Calu3 (cell line): ENCODE measurements around the gene KRTAP17-1. TPM values are rescaled to one million over a fixed set of nuclear protein-coding genes. Genes with fewer than 3 reads are reported as not detected.

Experiments
- BruUV-seq: library from RNA; stranded (reverse); fragments of 400-500 nt; replicated peaks from 2 replicates; lab custom pipeline; 2021; lab: Mats Ljungman, UMichigan
- CTCF ChIA-PET: fragments of 300-600 bp; sonication (Branson Sonifier 250); formaldehyde crosslinking; loops from one replicate; lab custom pipeline; 2022; ENCODE audit warnings: antibody characterized with exemption; lab: Charles Lee
- DNase-seq: peaks from one replicate; pipeline ENCODE4 v3.0.0; 2022
- H3K27ac Mint-ChIP-seq: one replicate; pipeline ENCODE4 v1.8.0; 2022; ENCODE audit warnings: mixed read lengths; ENCODE audit not compliant: unreplicated experiment
- H3K27me3 Mint-ChIP-seq: one replicate; pipeline ENCODE4 v1.8.0; 2022; ENCODE audit warnings: mixed read lengths; ENCODE audit not compliant: unreplicated experiment
- H3K36me3 Mint-ChIP-seq: one replicate; pipeline ENCODE4 v1.8.0; 2022; ENCODE audit warnings: mild to moderate bottlenecking, moderate library complexity, mixed read lengths; ENCODE audit not compliant: insufficient read depth, unreplicated experiment
- H3K4me1 Mint-ChIP-seq: one replicate; pipeline ENCODE4 v1.8.0; 2022; ENCODE audit warnings: mild to moderate bottlenecking, low read depth, mixed read lengths; ENCODE audit not compliant: unreplicated experiment
- H3K4me3 Mint-ChIP-seq: one replicate; pipeline ENCODE4 v1.8.0; 2022; ENCODE audit warnings: mild to moderate bottlenecking, low read depth, moderate library complexity, mixed read lengths; ENCODE audit not compliant: unreplicated experiment
- H3K9me3 Mint-ChIP-seq: one replicate; pipeline ENCODE4 v1.8.0; 2022; ENCODE audit warnings: low read depth, mixed read lengths; ENCODE audit not compliant: unreplicated experiment
- CTCF ChIP-seq: fragments of 200-600 bp; IDR thresholded peaks from one replicate; pipeline ENCODE4 v1.8.0; 2022; ENCODE audit warnings: antibody characterized with exemption; ENCODE audit not compliant: unreplicated experiment
- intact Hi-C: fragments of 100-400 bp; cut with micrococcal nuclease; formaldehyde crosslinking; loops from one replicate; pipeline ENCODE4 v1.10.0; 2022; ENCODE audit not compliant: unreplicated experiment
- total RNA-seq: library from RNA; stranded (reverse); gene quantifications from 2 replicates; pipeline ENCODE4 v1.2.3, GENCODE V29; 2022

KRTAP17-1 gene
- total RNA-seq, 1 experiment from 2014 or later: not detected

- no peak overlapping the region for H3K27ac Mint-ChIP-seq
- peaks cover 8% of the 10 kb centered on the region for H3K4me1 Mint-ChIP-seq
- H3K9me3 Mint-ChIP-seq: no peaks in the 10 kb centered on the region
- TF ChIP-seq CTCF: no peak
- H3K4me3 Mint-ChIP-seq: no peak overlapping the region
- no peak for DNase-seq
- intact Hi-C loops: no loop called here
- CTCF ChIA-PET: interaction anchor here (1.4 kb wide), 1 partner anchor 18 kb away, joined by 4 read pairs; no protein-coding TSS in a partner anchor
- peaks cover 22% of the 10 kb centered on the region for H3K27me3 Mint-ChIP-seq
- no TSS peak for BruUV-seq
- H3K36me3 Mint-ChIP-seq: no peaks in the 10 kb centered on the region
Observed at GRCh38 chr17:41304091-41304490, 11.4 kb downstream of the KRTAP17-1 start.

GRCh38 chr17:41302981-41303380 is 12.5 kb downstream of the KRTAP17-1 start:
- no peak for TF ChIP-seq CTCF
- no TSS peak for BruUV-seq
- CTCF ChIA-PET: no interaction called here

DNA sequence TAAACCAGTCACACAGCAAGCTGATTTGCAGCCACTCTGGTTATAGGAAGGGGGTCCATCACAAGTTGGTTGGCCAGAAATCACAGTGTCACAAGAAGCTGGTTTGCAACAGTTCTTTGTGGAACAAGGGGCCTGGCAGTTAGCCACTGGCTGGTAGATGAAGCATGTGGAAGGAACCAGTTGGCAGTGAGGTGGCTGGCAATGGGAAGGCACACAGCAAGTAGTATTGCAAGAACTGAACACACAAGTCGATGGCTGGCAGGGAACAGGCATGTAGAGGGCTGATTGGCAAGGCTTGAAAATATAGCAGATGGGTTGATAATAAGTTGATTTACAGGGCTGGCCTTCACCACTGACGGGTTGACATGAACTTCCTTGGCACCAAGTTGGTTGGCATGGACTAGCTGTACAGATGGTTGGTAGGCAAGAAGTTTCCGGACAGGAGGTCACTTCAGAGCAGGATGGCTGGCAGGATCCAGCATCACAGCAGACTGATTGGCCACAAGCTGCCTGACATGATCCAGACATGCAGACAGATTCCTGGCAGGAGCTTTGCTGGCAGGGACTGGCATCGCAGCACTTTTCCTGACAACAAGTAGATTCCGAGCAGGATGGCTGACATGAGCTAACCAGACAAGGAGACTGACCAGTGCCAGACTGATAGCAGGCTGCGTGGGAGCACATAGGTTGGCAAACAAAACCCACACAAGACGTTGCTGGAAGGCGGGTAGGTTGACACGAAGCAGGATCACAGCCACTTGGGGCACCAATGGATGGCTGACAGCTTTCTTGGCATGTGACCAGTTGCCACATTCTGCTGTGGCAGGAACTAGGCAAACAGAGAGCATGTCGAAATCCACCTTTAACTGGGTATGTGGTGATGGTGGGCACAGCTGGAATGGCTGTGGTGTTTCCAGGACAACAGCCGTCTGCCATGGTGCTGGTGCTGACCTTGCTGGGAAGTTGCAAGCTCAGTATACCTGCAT is 13.3 kb downstream of the KRTAP17-1 start, which contains the start of gene KRTAP29-1:
TSS of gene KRTAP29-1 (minus strand) at position 936 of the 986 bp plus-strand sequence. CDS start at position 936, 0 bp downstream.
- no peak for DNase-seq
- Mint-ChIP-seq H3K27me3 (peaks cover 10% of the 10 kb centered on the region), H3K27ac (no peak within 1 kb of the TSS), H3K4me1 (no peaks in the 10 kb centered on the region), H3K9me3 (no peaks in the 10 kb centered on the region), H3K36me3 (no peaks in the 10 kb centered on the region), H3K4me3 (no peak within 1 kb of the TSS)
- intact Hi-C loops: no loop called here
- TF ChIP-seq CTCF: no peak
- no TSS peak for BruUV-seq
- CTCF ChIA-PET: no interaction called here

More at GRCh38 chr17:41302981-41303380, 12.5 kb downstream of the KRTAP17-1 start:
- intact Hi-C loops: no loop called here
- no peak for DNase-seq
- Mint-ChIP-seq H3K27ac (no peak overlapping the region), H3K9me3 (no peaks in the 10 kb centered on the region), H3K27me3 (peaks cover 18% of the 10 kb centered on the region), H3K4me1 (peaks cover 7% of the 10 kb centered on the region), H3K4me3 (no peak overlapping the region), H3K36me3 (no peaks in the 10 kb centered on the region)

- DNase-seq: no peak
- no peak overlapping the region for H3K4me3 Mint-ChIP-seq
- no peaks in the 10 kb centered on the region for H3K36me3 Mint-ChIP-seq
- H3K4me1 Mint-ChIP-seq: no peaks in the 10 kb centered on the region
- no peak for TF ChIP-seq CTCF
- BruUV-seq: no TSS peak
- CTCF ChIA-PET: interaction anchor here (0.6 to 1.0 kb wide), 3 partner anchors 156 to 292 kb away, joined by 3 to 5 read pairs (median 4); partner anchors contain the start of gene KRTAP3-1
- intact Hi-C loops: no loop called here
- no peaks in the 10 kb centered on the region for H3K9me3 Mint-ChIP-seq
- peaks cover 1% of the 10 kb centered on the region for H3K27me3 Mint-ChIP-seq
- H3K27ac Mint-ChIP-seq: no peak overlapping the region
Observed at GRCh38 chr17:41301204-41301790, 14.2 kb downstream of the KRTAP17-1 start.
